ENCODE results near the gene KCNMA1. TPM values are rescaled to one million over a fixed set of nuclear protein-coding genes. Genes with fewer than 3 reads are reported as not detected.
A peak's percentile ranks its signal among the peaks of the same experiment; 100 is the strongest.

KCNMA1 gene
- total and polyA plus RNA-seq, 8 donors = 2.8 to 21.1 (median 4.3) TPM

- ATAC-seq = no peak
- H3K27ac ChIP-seq = no peak overlapping the region
- H3K9me3 ChIP-seq = no peaks in the 10 kb centered on the region
- peaks cover 8 to 9% of the 10 kb centered on the region in 2 donors for H3K4me1 ChIP-seq
- no peaks in the 10 kb centered on the region for H3K36me3 ChIP-seq
- DNase-seq = no peak
- intact Hi-C loops (cut with DNase I) = no loop called here
- no peak for TF ChIP-seq CTCF (IDR thresholded peaks at IDR 0.05)
- no peak overlapping the region for H3K4me3 ChIP-seq
- H3K27me3 ChIP-seq = peaks cover 0 to 21% of the 10 kb centered on the region in 2 donors
These were observed 472.8 kb downstream of the KCNMA1 start for GRCh38 chr10:77164616-77165311.

GRCh38 chr10:77163670-77164348 lies 473.8 kb downstream of the KCNMA1 start:
- no peaks in the 10 kb centered on the region for H3K9me3 ChIP-seq
- H3K4me3 ChIP-seq = no peak overlapping the region
- no peak overlapping the region for H3K27ac ChIP-seq
- ATAC-seq (peak; percentile 54), DNase-seq (no peak)
- H3K36me3 ChIP-seq = no peaks in the 10 kb centered on the region
- intact Hi-C loops (cut with DNase I) = no loop called here
- peaks cover 8 to 9% of the 10 kb centered on the region in 2 donors for H3K4me1 ChIP-seq
- peaks cover 0 to 21% of the 10 kb centered on the region in 2 donors for H3K27me3 ChIP-seq
- TF ChIP-seq CTCF (IDR thresholded peaks at IDR 0.05) = no peak

- H3K4me3 ChIP-seq = no peak overlapping the region
- no peak for DNase-seq
- intact Hi-C loops (cut with DNase I) = no loop called here
- no peak for ATAC-seq
- H3K36me3 ChIP-seq = no peaks in the 10 kb centered on the region
- peaks cover 0 to 21% of the 10 kb centered on the region in 2 donors for H3K27me3 ChIP-seq
- no peak for TF ChIP-seq CTCF (IDR thresholded peaks at IDR 0.05)
- H3K27ac ChIP-seq = no peak overlapping the region
- peaks cover 8 to 9% of the 10 kb centered on the region in 2 donors for H3K4me1 ChIP-seq
- no peaks in the 10 kb centered on the region for H3K9me3 ChIP-seq
These were observed 474.9 kb downstream of the KCNMA1 start for GRCh38 chr10:77162697-77163096.

GRCh38 chr10:77160679-77161078 lies 476.9 kb downstream of the KCNMA1 start:
- Histone ChIP-seq H3K27me3 (peaks cover 0 to 20% of the 10 kb centered on the region in 2 donors), H3K4me1 (peaks cover 4 to 6% of the 10 kb centered on the region in 2 donors), H3K27ac (no peak overlapping the region), H3K9me3 (no peaks in the 10 kb centered on the region), H3K36me3 (no peaks in the 10 kb centered on the region), H3K4me3 (no peak overlapping the region)
- intact Hi-C loops (cut with DNase I) = no loop called here
- ATAC-seq (no peak), DNase-seq (no peak)
- TF ChIP-seq CTCF (IDR thresholded peaks at IDR 0.05) = no peak

- no peak overlapping the region for H3K27ac ChIP-seq
- no peak for TF ChIP-seq CTCF (IDR thresholded peaks at IDR 0.05)
- no peaks in the 10 kb centered on the region for H3K36me3 ChIP-seq
- intact Hi-C loops (cut with DNase I) = no loop called here
- ATAC-seq = no peak
- peaks cover 0 to 12% of the 10 kb centered on the region in 2 donors for H3K27me3 ChIP-seq
- H3K9me3 ChIP-seq = no peaks in the 10 kb centered on the region
- no peaks in the 10 kb centered on the region for H3K4me1 ChIP-seq
- H3K4me3 ChIP-seq = no peak overlapping the region
- no peak for DNase-seq
These were observed 478.0 kb downstream of the KCNMA1 start for GRCh38 chr10:77159538-77160110.

Measured in left lung (tissue), 10 donors.